CD4-positive, alpha-beta T cell (primary cell): ENCODE measurements around the gene PRKN. TPM values are rescaled to one million over a fixed set of nuclear protein-coding genes. Genes with fewer than 3 reads are reported as not detected.

Experiments
- ATAC-seq: fragments of 200-7000 bp; cut with Tn5 transposase; one replicate; pipeline ENCODE4 v1.10.0; 2022; ENCODE audit warnings: mild to moderate bottlenecking; ENCODE audit not compliant: poor library complexity
- CTCF ChIA-PET: fragments of 350-600 bp; sonication (Branson Sonifier 250); formaldehyde crosslinking; loops from one replicate; lab custom pipeline; 2021; ENCODE audit warnings: antibody characterized with exemption, inconsistent platforms; lab: Charles Lee
- POLR2A ChIA-PET: fragments of 350-600 bp; sonication (Branson Sonifier 250); formaldehyde crosslinking; loops from one replicate; lab custom pipeline; 2021; ENCODE audit warnings: antibody characterized with exemption, inconsistent platforms; lab: Charles Lee
- DNase-seq, 14 experiments: peaks; one replicate each; pipeline ENCODE4 v3.0.0-alpha.2; 2013 to 2020; ENCODE audit warnings: mixed read lengths in 2 of 14
- H3K27ac ChIP-seq, 2 donors: one replicate each; pipeline versions ENCODE4 v1.5.1 to v1.7.0; 2013; ENCODE audit warnings: low read length in 2 of 2, low read depth in 1 of 2, mild to moderate bottlenecking in 1 of 2
- H3K27me3 ChIP-seq, 2 experiments: 1 replicate in 1 of 2; 2 replicates in 1 of 2; pipeline versions ENCODE4 v1.6.1 to v1.7.0; 2013; ENCODE audit warnings: low read length in 2 of 2, control low read depth in 1 of 2, mild to moderate bottlenecking in 1 of 2, moderate library complexity in 1 of 2; ENCODE audit not compliant: insufficient read depth in 2 of 2, control insufficient read depth in 1 of 2
- H3K36me3 ChIP-seq: one replicate; pipeline ENCODE4 v1.6.1; 2013; ENCODE audit warnings: low read length, control low read depth; ENCODE audit not compliant: insufficient read depth
- H3K4me1 ChIP-seq: one replicate; pipeline ENCODE4 v1.6.1; 2013; ENCODE audit warnings: low read length, control low read depth; ENCODE audit not compliant: insufficient read depth
- H3K4me3 ChIP-seq: one replicate; pipeline ENCODE4 v1.5.1; 2013; ENCODE audit warnings: mild to moderate bottlenecking, low read length, moderate library complexity
- H3K9me3 ChIP-seq, 2 experiments: 1 replicate in 1 of 2; 2 replicates in 1 of 2; pipeline versions ENCODE4 v1.6.1 to v1.7.0; 2013; ENCODE audit warnings: low read length in 2 of 2, mild to moderate bottlenecking in 2 of 2, control low read depth in 1 of 2, moderate library complexity in 1 of 2; ENCODE audit not compliant: control insufficient read depth in 1 of 2, insufficient read depth in 1 of 2
- H3K27ac Mint-ChIP-seq: one replicate; pipeline ENCODE4 v1.8.0; 2020; ENCODE audit warnings: mixed read lengths
- H3K27me3 Mint-ChIP-seq: one replicate; pipeline ENCODE4 v1.8.0; 2021; ENCODE audit warnings: mixed read lengths
- H3K36me3 Mint-ChIP-seq: one replicate; pipeline ENCODE4 v1.8.0; 2021; ENCODE audit warnings: low read depth, mixed read lengths
- H3K4me1 Mint-ChIP-seq: one replicate; pipeline ENCODE4 v1.8.0; 2021; ENCODE audit warnings: low read depth, mixed read lengths
- H3K4me3 Mint-ChIP-seq: one replicate; pipeline ENCODE4 v1.8.0; 2020; ENCODE audit warnings: mild to moderate bottlenecking, mixed read lengths
- H3K9me3 Mint-ChIP-seq: one replicate; pipeline ENCODE4 v1.8.0; 2020; ENCODE audit warnings: mixed read lengths
- intact Hi-C, 2 experiments: fragments of 100-400 bp; cut with DNase I in 1 of 2; cut with micrococcal nuclease in 1 of 2; formaldehyde crosslinking; loops; one replicate each; pipeline versions ENCODE4 v1.15.1 to v1.9.0; 2023 to 2025; cut with DNase I, micrococcal nuclease
- total RNA-seq, 174 experiments: library from RNA in 2 of 174; stranded (reverse) in 2 of 174; gene quantifications; one replicate each; pipeline ENCODE4 v1.2.3 and lab custom pipeline; 2021 to 2026
- TF ChIP-seq, protein P1 (sequence below): fragments of 200-600 bp; IDR thresholded peaks from one replicate; pipeline ENCODE4 v1.8.0; 2022; ENCODE audit warnings: antibody characterized with exemption, mild to moderate bottlenecking

Gene PRKN
- total RNA-seq, 2 experiments from 2014 or later: 5.2 to 5.4 TPM

- Histone ChIP-seq H3K36me3 (no peaks in the 10 kb centered on the region), H3K4me1 (no peaks in the 10 kb centered on the region), H3K9me3 (no peaks in the 10 kb centered on the region), H3K4me3 (no peak overlapping the region), H3K27me3 (no peaks in the 10 kb centered on the region), H3K27ac (no peak overlapping the region)
- POLR2A ChIA-PET: no interaction called here
- intact Hi-C loops: no loop called here
- Mint-ChIP-seq H3K36me3 (no peaks in the 10 kb centered on the region), H3K27ac (no peak overlapping the region), H3K4me1 (no peaks in the 10 kb centered on the region), H3K27me3 (peaks cover 4% of the 10 kb centered on the region), H3K9me3 (no peaks in the 10 kb centered on the region), H3K4me3 (no peak overlapping the region)
- CTCF ChIA-PET: no interaction called here
- DNase-seq: no peak
- TF ChIP-seq, protein P1, sequence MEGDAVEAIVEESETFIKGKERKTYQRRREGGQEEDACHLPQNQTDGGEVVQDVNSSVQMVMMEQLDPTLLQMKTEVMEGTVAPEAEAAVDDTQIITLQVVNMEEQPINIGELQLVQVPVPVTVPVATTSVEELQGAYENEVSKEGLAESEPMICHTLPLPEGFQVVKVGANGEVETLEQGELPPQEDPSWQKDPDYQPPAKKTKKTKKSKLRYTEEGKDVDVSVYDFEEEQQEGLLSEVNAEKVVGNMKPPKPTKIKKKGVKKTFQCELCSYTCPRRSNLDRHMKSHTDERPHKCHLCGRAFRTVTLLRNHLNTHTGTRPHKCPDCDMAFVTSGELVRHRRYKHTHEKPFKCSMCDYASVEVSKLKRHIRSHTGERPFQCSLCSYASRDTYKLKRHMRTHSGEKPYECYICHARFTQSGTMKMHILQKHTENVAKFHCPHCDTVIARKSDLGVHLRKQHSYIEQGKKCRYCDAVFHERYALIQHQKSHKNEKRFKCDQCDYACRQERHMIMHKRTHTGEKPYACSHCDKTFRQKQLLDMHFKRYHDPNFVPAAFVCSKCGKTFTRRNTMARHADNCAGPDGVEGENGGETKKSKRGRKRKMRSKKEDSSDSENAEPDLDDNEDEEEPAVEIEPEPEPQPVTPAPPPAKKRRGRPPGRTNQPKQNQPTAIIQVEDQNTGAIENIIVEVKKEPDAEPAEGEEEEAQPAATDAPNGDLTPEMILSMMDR: no peak
- no peak for ATAC-seq
These were observed 1026.5 kb downstream of the PRKN start for GRCh38 chr6:161701056-161701455.

DNA sequence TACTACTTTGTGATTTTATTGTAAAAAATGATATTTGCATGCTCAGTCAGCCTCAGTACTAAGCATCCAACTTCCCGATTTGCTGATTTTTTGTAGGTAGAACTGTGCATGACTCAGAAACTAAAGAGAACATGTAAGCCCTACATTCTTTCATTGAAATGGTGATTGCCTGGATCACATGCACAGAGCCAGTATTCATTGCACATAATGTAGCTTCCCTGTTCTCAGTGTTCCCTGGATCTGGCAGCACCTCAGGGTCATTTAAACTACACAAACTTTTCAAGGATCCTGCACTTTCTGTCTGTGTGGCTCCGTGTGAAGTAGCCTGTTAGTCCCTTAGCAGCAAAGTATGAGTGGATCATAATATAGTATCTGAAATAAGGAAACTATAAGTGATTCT is 1030.8 kb downstream of the PRKN start:
- no peak for ATAC-seq
- H3K4me1 ChIP-seq: no peaks in the 10 kb centered on the region
- Mint-ChIP-seq H3K4me3 (no peak overlapping the region), H3K9me3 (no peaks in the 10 kb centered on the region), H3K27ac (no peak overlapping the region), H3K36me3 (no peaks in the 10 kb centered on the region), H3K4me1 (no peaks in the 10 kb centered on the region), H3K27me3 (peaks cover 4% of the 10 kb centered on the region)
- H3K4me3 ChIP-seq: no peak overlapping the region
- no peaks in the 10 kb centered on the region for H3K36me3 ChIP-seq
- H3K27ac ChIP-seq: no peak overlapping the region
- DNase-seq: no peak
- ChIA-PET CTCF (no interaction called here), POLR2A (no interaction called here)
- no peaks in the 10 kb centered on the region for H3K9me3 ChIP-seq
- TF ChIP-seq, protein P1: no peak
- intact Hi-C loops: no loop called here
- no peaks in the 10 kb centered on the region for H3K27me3 ChIP-seq

GRCh38 chr6:161694995-161695394 is 1032.6 kb downstream of the PRKN start:
- Mint-ChIP-seq H3K36me3 (no peaks in the 10 kb centered on the region), H3K27me3 (peaks cover 4% of the 10 kb centered on the region), H3K4me1 (no peaks in the 10 kb centered on the region), H3K4me3 (no peak overlapping the region), H3K27ac (no peak overlapping the region), H3K9me3 (no peaks in the 10 kb centered on the region)
- Histone ChIP-seq H3K4me3 (no peak overlapping the region), H3K36me3 (no peaks in the 10 kb centered on the region), H3K9me3 (no peaks in the 10 kb centered on the region), H3K27me3 (no peaks in the 10 kb centered on the region), H3K4me1 (no peaks in the 10 kb centered on the region), H3K27ac (no peak overlapping the region)
- TF ChIP-seq, protein P1: no peak
- no peak for ATAC-seq
- intact Hi-C loops: no loop called here
- ChIA-PET POLR2A (no interaction called here), CTCF (no interaction called here)
- DNase-seq: peak in 3 of 14 experiments; percentile 3 to 17 (median 16)
